Effector memory CD8-positive, alpha-beta T cell (primary cell): ENCODE measurements around the gene CCDC57.

Experiments
- ATAC-seq: fragments of 150-1000 bp; cut with Tn5 transposase; replicated peaks from 2 replicates; pipeline ENCODE4 v1.10.0; 2021; ENCODE audit warnings: mild to moderate bottlenecking, moderate library complexity
- DNase-seq, 3 experiments: peaks; one replicate each; pipeline ENCODE4 v3.0.0; 2021
- H3K27ac Mint-ChIP-seq, 2 donors: one replicate each; pipeline ENCODE4 v1.8.0; 2022; ENCODE audit warnings: mild to moderate bottlenecking in 2 of 2, mixed read lengths in 2 of 2, moderate library complexity in 2 of 2
- H3K27me3 Mint-ChIP-seq, 2 donors: one replicate each; pipeline ENCODE4 v1.8.0; 2022; ENCODE audit warnings: mixed read lengths in 2 of 2
- H3K36me3 Mint-ChIP-seq: one replicate; pipeline ENCODE4 v1.8.0; 2022; ENCODE audit warnings: mild to moderate bottlenecking, moderate library complexity, mixed read lengths; ENCODE audit not compliant: insufficient read depth
- H3K4me1 Mint-ChIP-seq, 2 donors: one replicate each; pipeline ENCODE4 v1.8.0; 2022; ENCODE audit warnings: low read depth in 2 of 2, mixed read lengths in 2 of 2
- H3K4me3 Mint-ChIP-seq, 2 donors: one replicate each; pipeline ENCODE4 v1.8.0; 2022; ENCODE audit warnings: mild to moderate bottlenecking in 2 of 2, mixed read lengths in 2 of 2, moderate library complexity in 2 of 2
- H3K9me3 Mint-ChIP-seq, 2 donors: one replicate each; pipeline ENCODE4 v1.8.0; 2022; ENCODE audit warnings: mixed read lengths in 2 of 2

CCDC57 gene

GRCh38 chr17:82228842-82229697 is 16.4 kb upstream of the CCDC57 start, which contains the start of gene SLC16A3:
SLC16A3 (plus strand) TSS chr17:82229042; CDS start chr17:82236009, 6,967 bp downstream.
- Mint-ChIP-seq H3K27ac (peak within 1 kb of the TSS; percentile 68 to 88), H3K27me3 (no peaks in the 10 kb centered on the region)
- peak; percentile 64 for ATAC-seq

DNA sequence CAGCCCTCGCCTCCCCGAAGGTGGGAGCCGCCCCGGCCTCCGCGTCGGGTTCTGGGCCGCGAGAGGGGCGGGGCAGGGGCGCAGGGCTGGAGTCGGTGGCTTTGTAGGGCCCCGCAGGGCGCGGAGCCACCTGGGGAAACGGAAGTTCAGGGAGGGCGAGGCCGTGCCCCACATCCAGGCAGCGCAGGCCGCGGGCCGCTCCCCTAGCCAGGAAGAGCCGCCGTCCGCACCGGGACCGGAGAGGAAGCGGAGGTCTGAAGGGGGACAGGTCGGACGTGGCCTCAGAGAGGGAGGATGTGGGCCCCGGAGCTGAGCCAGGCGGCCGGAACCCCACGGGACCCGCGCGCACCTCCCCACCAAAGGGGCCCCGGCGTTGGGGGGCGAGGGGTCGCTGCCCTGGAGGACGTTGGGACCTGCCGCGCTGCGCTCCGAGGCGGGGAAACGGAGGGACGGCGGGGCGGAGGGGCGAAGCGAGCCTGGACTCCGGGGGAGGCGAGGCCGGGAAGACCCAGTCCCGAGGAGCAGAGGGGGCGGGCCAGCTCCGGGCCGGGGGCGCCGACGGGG is 15.7 kb upstream of the CCDC57 start:
- Mint-ChIP-seq H3K36me3 (peaks cover 41% of the 10 kb centered on the region), H3K4me1 (peaks cover 10 to 14% of the 10 kb centered on the region in 2 donors), H3K27me3 (no peaks in the 10 kb centered on the region), H3K27ac (peak overlapping the region; percentile 68 to 88), H3K4me3 (peak overlapping the region; percentile 80 to 82), H3K9me3 (no peaks in the 10 kb centered on the region)
- peak; percentile 56 for ATAC-seq
- DNase-seq: peak; percentile 52 to 56 (median 54)

More at GRCh38 chr17:82228842-82229697, 16.4 kb upstream of the CCDC57 start, which contains the start of gene SLC16A3:
- H3K4me1 Mint-ChIP-seq: peaks cover 10 to 14% of the 10 kb centered on the region in 2 donors
- H3K9me3 Mint-ChIP-seq: no peaks in the 10 kb centered on the region
- H3K4me3 Mint-ChIP-seq: peak within 1 kb of the TSS; percentile 80 to 82
- peaks cover 48% of the 10 kb centered on the region for H3K36me3 Mint-ChIP-seq
- peak; percentile 57 to 75 (median 65) for DNase-seq

DNA sequence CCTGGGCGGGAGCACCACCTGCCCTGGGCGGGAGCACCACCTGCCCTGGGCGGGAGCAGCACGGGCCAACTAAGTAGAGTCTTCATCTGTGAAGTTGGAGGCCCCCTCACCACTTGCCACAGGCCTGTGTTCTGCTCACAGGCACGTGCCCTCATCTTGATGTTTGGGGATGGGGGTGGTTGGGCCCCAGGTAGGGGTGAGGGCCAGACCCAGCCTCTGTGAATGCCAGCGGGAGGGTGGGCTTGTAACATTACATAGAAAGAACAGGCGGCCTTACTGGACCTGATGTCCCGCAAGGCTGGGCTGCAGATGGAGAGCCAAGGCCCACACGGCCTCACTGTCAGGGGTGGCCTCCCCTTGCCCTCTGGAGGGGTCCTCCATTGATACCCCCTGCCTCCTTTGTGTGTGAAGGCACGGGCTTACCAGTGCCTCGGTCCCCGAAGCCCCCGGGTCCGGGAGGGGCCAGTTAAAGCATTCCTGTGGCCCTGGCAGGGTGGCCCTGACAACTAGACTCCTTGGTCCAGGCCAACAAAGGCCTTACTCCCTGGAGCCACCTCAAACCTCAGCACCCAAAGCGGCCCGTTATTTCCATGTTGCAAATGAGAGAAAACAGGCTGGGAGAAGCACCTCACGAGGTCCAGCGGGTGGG is 15.1 kb upstream of the CCDC57 start:
- no peak for ATAC-seq

DNA sequence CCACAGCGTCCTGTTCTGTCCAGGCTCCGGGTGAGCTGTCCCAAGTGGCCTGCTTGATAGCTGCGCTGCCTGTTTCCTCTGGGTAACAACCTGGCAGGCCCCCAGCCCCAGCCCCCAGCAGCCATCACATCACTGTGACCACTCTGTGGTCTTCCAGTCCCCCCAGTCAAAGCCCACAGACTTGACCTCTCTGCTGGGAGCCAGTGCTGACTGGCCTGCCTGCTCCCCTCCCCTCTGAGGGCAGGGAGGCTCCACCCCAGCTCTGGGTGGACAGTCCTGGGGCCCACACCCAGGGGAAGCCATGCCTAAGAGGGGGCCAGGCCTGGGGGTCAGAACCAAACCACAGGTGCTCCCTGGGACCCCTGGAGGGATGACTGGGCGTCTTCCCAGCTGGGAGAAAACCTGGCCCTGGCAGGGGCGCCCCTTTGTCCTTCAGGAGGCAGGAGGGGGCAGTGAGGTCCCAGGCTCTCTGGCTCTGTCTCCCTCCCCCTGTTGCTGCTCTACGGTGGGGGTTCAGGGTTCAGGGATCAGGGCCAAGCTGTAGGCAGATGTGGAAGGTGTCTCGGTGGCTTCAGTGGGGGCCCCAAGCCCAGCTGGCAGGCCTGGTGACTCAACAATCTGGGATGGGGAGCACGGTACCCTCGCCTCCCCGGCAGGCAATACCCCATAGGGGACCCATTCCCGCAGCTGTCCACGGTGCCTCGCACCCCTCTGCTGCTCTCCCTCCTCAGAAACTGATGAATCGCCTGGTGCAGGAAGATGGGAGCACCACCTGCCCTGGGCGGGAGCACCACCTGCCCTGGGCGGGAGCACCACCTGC is 14.4 kb upstream of the CCDC57 start:
- H3K9me3 Mint-ChIP-seq: no peaks in the 10 kb centered on the region
- H3K4me1 Mint-ChIP-seq: peaks cover 10 to 14% of the 10 kb centered on the region in 2 donors
- ATAC-seq: no peak
- no peak for DNase-seq
- H3K4me3 Mint-ChIP-seq: peak overlapping the region; percentile 80 to 82
- H3K36me3 Mint-ChIP-seq: peaks cover 28% of the 10 kb centered on the region
- no peaks in the 10 kb centered on the region for H3K27me3 Mint-ChIP-seq
- peak overlapping the region; percentile 68 to 88 for H3K27ac Mint-ChIP-seq

More for the DNA sequence above, 15.1 kb upstream of the CCDC57 start:
- Mint-ChIP-seq H3K4me3 (peak overlapping the region; percentile 80 to 82), H3K4me1 (peaks cover 10 to 14% of the 10 kb centered on the region in 2 donors), H3K27ac (peak overlapping the region; percentile 68 to 88), H3K36me3 (peaks cover 35% of the 10 kb centered on the region), H3K27me3 (no peaks in the 10 kb centered on the region), H3K9me3 (no peaks in the 10 kb centered on the region)
- DNase-seq: no peak

DNA sequence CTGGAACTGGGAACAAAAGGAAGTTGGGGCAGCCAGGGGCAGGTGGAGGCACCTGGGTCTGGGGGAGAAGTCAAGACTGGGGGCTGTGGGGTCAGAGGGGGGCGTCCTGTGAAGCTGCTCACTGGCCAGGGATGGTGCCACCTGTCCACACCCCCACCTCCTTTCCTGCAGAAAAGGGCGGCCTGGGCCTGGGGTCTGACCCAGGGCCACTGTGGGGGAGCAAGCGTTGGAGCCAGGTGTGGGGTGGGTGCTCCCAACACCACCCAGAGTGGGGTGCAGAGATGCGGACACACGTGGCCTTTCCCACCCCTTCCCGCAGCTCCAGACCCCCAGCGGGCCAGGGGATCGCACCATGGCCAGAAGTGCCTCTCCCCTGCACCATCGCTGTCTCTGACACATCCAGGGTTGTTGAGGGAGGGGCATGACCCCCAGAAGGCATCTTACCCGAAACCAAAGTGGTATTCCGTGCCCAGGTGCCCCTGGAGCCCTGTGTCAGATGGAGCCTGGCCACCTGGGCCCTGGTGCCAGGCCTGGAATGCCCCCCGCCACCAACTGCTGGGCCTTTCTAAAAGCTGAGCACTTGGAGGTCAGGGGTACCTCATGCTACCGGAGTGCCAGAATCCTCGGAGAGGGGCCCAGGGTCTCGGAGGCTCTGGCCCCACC is 13.6 kb upstream of the CCDC57 start:
- Mint-ChIP-seq H3K9me3 (no peaks in the 10 kb centered on the region), H3K36me3 (peaks cover 23% of the 10 kb centered on the region), H3K27me3 (no peaks in the 10 kb centered on the region), H3K4me3 (no peak overlapping the region), H3K27ac (no peak overlapping the region), H3K4me1 (peaks cover 10 to 16% of the 10 kb centered on the region in 2 donors)
- ATAC-seq (no peak), DNase-seq (no peak)

DNA sequence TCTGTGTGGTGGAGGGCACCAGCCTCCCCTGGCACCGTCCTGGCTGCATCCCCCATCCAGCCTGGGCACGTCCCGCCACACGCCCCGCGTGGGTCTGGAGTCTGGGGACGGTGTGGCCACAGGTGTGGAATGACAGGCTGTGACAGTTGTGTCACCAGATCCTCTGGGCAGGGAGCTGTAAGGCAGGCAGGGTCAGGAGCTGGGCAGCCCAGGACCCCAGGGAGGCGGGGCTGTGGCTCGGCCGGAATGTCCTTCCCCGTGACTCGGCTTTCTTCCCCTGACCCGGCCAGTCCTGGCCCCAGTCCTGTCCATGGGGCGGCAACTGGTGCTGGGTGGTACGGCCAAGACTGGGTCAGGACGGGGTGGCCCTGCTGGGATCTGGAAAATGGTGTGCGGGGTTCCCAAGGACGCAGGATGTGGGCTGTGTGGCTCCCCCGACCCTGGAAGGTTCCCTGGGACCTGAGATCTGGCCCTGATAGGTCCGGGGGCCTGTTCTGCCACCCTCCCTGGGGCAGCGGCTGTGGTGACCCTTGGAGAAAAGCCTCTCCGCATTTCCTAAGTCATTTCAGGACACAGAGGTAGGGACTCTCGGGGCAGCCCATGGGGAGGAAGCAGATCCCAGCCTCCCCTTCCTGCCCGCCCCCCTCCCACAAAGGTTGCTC is 12.9 kb upstream of the CCDC57 start:
- peaks cover 10 to 16% of the 10 kb centered on the region in 2 donors for H3K4me1 Mint-ChIP-seq

DNA sequence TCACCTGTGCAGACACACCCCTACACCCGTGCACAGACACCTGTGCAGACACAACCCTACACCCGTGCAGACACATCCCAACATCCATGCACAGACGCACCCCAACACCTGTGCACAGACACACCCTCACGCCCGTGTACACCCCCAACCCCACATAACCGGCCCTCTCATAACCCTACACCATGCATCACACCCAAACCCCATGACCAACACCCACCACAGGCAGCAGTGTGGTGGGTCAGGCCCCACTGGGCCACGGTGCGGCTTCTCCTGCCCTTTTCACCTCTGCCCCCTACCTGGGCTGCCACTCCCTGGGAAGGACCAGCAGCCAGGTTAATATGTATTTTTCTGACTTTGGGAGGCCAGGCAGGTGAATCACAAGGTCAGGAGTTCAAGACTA is 12.0 kb upstream of the CCDC57 start:
- Mint-ChIP-seq H3K27me3 (no peaks in the 10 kb centered on the region), H3K27ac (no peak overlapping the region), H3K36me3 (peaks cover 15% of the 10 kb centered on the region), H3K9me3 (no peaks in the 10 kb centered on the region), H3K4me3 (no peak overlapping the region), H3K4me1 (peaks cover 2 to 12% of the 10 kb centered on the region in 2 donors)
- no peak for DNase-seq
- no peak for ATAC-seq

More for the DNA sequence above, 12.9 kb upstream of the CCDC57 start:
- DNase-seq: no peak
- Mint-ChIP-seq H3K4me3 (no peak overlapping the region), H3K27ac (no peak overlapping the region), H3K9me3 (no peaks in the 10 kb centered on the region), H3K27me3 (no peaks in the 10 kb centered on the region), H3K36me3 (peaks cover 23% of the 10 kb centered on the region)
- no peak for ATAC-seq

GRCh38 chr17:82223517-82223916 is 10.9 kb upstream of the CCDC57 start:
- Mint-ChIP-seq H3K36me3 (peaks cover 11% of the 10 kb centered on the region), H3K9me3 (no peaks in the 10 kb centered on the region), H3K4me1 (peaks cover 0 to 13% of the 10 kb centered on the region in 2 donors), H3K4me3 (no peak overlapping the region), H3K27ac (no peak overlapping the region), H3K27me3 (no peaks in the 10 kb centered on the region)
- DNase-seq (no peak), ATAC-seq (no peak)

DNA sequence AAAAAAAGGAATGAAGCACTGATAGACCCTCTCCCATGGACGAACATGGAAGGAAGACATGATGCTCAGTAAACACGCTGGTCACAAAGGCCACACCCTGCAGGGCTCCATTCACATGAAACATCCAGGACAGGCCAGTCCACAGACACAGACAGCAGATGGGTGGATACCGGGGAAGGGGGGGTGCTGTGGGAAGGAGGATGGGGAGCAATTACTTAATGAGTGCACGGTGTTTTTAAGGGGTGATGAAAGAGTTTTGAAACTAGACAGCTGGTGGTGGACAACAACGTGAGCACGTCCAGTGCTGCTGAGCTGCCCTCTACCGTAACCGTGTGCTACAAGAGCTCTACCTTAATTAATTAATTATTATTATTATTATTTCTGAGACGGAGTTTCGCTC is 10.2 kb upstream of the CCDC57 start:
- Mint-ChIP-seq H3K9me3 (no peaks in the 10 kb centered on the region), H3K27ac (no peak overlapping the region), H3K4me1 (peaks cover 0 to 15% of the 10 kb centered on the region in 2 donors), H3K27me3 (no peaks in the 10 kb centered on the region), H3K36me3 (peaks cover 6% of the 10 kb centered on the region), H3K4me3 (no peak overlapping the region)
- no peak for ATAC-seq
- no peak for DNase-seq

- Mint-ChIP-seq H3K4me3 (no peak overlapping the region), H3K4me1 (peaks cover 5 to 18% of the 10 kb centered on the region in 2 donors), H3K9me3 (no peaks in the 10 kb centered on the region), H3K27ac (peak overlapping the region in 1 of 2 donors; percentile 13), H3K36me3 (peaks cover 10% of the 10 kb centered on the region), H3K27me3 (no peaks in the 10 kb centered on the region)
- DNase-seq: no peak
- ATAC-seq: no peak
These were observed 8.8 kb upstream of the CCDC57 start for GRCh38 chr17:82221341-82221902.

GRCh38 chr17:82219753-82220709 is 7.4 kb upstream of the CCDC57 start:
- Mint-ChIP-seq H3K4me3 (no peak overlapping the region), H3K4me1 (peaks cover 13 to 26% of the 10 kb centered on the region in 2 donors), H3K36me3 (peaks cover 21% of the 10 kb centered on the region), H3K9me3 (no peaks in the 10 kb centered on the region), H3K27me3 (no peaks in the 10 kb centered on the region), H3K27ac (no peak overlapping the region)
- ATAC-seq (no peak), DNase-seq (no peak)
